ENCODE measurements around the gene SPPL2C. TPM values are rescaled to one million over a fixed set of nuclear protein-coding genes. Genes with fewer than 3 reads are reported as not detected.

Gene SPPL2C
- total and polyA plus RNA-seq, 2 of the 13 experiments (the other 11 are each of a cell fraction or from before 2014, with no cell fraction given): not detected

GRCh38 chr17:45857977-45858708, 13.5 kb downstream of the SPPL2C start (continued):
- TF ChIP-seq, protein P1, sequence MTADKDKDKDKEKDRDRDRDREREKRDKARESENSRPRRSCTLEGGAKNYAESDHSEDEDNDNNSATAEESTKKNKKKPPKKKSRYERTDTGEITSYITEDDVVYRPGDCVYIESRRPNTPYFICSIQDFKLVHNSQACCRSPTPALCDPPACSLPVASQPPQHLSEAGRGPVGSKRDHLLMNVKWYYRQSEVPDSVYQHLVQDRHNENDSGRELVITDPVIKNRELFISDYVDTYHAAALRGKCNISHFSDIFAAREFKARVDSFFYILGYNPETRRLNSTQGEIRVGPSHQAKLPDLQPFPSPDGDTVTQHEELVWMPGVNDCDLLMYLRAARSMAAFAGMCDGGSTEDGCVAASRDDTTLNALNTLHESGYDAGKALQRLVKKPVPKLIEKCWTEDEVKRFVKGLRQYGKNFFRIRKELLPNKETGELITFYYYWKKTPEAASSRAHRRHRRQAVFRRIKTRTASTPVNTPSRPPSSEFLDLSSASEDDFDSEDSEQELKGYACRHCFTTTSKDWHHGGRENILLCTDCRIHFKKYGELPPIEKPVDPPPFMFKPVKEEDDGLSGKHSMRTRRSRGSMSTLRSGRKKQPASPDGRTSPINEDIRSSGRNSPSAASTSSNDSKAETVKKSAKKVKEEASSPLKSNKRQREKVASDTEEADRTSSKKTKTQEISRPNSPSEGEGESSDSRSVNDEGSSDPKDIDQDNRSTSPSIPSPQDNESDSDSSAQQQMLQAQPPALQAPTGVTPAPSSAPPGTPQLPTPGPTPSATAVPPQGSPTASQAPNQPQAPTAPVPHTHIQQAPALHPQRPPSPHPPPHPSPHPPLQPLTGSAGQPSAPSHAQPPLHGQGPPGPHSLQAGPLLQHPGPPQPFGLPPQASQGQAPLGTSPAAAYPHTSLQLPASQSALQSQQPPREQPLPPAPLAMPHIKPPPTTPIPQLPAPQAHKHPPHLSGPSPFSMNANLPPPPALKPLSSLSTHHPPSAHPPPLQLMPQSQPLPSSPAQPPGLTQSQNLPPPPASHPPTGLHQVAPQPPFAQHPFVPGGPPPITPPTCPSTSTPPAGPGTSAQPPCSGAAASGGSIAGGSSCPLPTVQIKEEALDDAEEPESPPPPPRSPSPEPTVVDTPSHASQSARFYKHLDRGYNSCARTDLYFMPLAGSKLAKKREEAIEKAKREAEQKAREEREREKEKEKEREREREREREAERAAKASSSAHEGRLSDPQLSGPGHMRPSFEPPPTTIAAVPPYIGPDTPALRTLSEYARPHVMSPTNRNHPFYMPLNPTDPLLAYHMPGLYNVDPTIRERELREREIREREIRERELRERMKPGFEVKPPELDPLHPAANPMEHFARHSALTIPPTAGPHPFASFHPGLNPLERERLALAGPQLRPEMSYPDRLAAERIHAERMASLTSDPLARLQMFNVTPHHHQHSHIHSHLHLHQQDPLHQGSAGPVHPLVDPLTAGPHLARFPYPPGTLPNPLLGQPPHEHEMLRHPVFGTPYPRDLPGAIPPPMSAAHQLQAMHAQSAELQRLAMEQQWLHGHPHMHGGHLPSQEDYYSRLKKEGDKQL (CRISPR knock-in tag; IDR thresholded peaks at IDR 0.05; ENCODE audit: low read depth): no peak
- TF ChIP-seq PITX1 (CRISPR knock-in tag; IDR thresholded peaks at IDR 0.05): no peak
- no peak for TF ChIP-seq GATA4 (IDR thresholded peaks at IDR 0.05; ENCODE audit: borderline replicate concordance, low read depth)
- TF ChIP-seq PRPF4 (IDR thresholded peaks at IDR 0.05; ENCODE audit: low read depth, low read length, poor library complexity, severe bottlenecking): no peak
- no peak for TF ChIP-seq SMAD1 (CRISPR knock-in tag; IDR thresholded peaks at IDR 0.05; ENCODE audit: borderline replicate concordance, low read depth)
- TF ChIP-seq, protein P2, sequence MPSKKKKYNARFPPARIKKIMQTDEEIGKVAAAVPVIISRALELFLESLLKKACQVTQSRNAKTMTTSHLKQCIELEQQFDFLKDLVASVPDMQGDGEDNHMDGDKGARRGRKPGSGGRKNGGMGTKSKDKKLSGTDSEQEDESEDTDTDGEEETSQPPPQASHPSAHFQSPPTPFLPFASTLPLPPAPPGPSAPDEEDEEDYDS (CRISPR knock-in tag; IDR thresholded peaks at IDR 0.05): no peak
- TF ChIP-seq ARID2 (CRISPR knock-in tag; IDR thresholded peaks at IDR 0.05; ENCODE audit: borderline replicate concordance): no peak
- TF ChIP-seq KLF6 (CRISPR knock-in tag; IDR thresholded peaks at IDR 0.05): peak; percentile 96
- no peak for TF ChIP-seq ZNF292 (CRISPR knock-in tag; IDR thresholded peaks at IDR 0.05; ENCODE audit: borderline replicate concordance, low read depth)
- no peak for TF ChIP-seq ZBTB10 (CRISPR knock-in tag; IDR thresholded peaks at IDR 0.05; ENCODE audit: borderline replicate concordance)
- no peak for TF ChIP-seq BRD4 (CRISPR knock-in tag; IDR thresholded peaks at IDR 0.05)
- TF ChIP-seq, protein P3, sequence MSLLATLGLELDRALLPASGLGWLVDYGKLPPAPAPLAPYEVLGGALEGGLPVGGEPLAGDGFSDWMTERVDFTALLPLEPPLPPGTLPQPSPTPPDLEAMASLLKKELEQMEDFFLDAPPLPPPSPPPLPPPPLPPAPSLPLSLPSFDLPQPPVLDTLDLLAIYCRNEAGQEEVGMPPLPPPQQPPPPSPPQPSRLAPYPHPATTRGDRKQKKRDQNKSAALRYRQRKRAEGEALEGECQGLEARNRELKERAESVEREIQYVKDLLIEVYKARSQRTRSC (CRISPR knock-in tag; IDR thresholded peaks at IDR 0.05; ENCODE audit: low read depth): no peak
- TF ChIP-seq BRCA1 (CRISPR knock-in tag; IDR thresholded peaks at IDR 0.05): peak; percentile 94
- TF ChIP-seq NFYB (CRISPR knock-in tag; IDR thresholded peaks at IDR 0.05): no peak
- TF ChIP-seq ZNF883 (CRISPR knock-in tag; IDR thresholded peaks at IDR 0.05; ENCODE audit: not compliant biosample characterization): no peak
- TF ChIP-seq ZSCAN9 (CRISPR knock-in tag; IDR thresholded peaks at IDR 0.05; ENCODE audit: borderline replicate concordance): peak; percentile 98
- no peak for TF ChIP-seq KLF12 (CRISPR knock-in tag; IDR thresholded peaks at IDR 0.05; ENCODE audit: borderline replicate concordance)
- no peak for TF ChIP-seq GPN1 (CRISPR knock-in tag; IDR thresholded peaks at IDR 0.05; ENCODE audit: borderline replicate concordance)
- no peak for TF ChIP-seq MBD4 (IDR thresholded peaks at IDR 0.05; ENCODE audit: borderline replicate concordance, low read length)
- TF ChIP-seq TSC22D2 (CRISPR knock-in tag; IDR thresholded peaks at IDR 0.05; ENCODE audit: borderline replicate concordance): peak; percentile 98
- TF ChIP-seq SNAI1 (CRISPR knock-in tag; IDR thresholded peaks at IDR 0.05; ENCODE audit: borderline replicate concordance): no peak

All from HepG2 (cell line).